Stimulated activated naive CD8-positive, alpha-beta T cell treated with anti-CD3 and anti-CD28 coated beads, Interleukin-15, amount 100 ng/mL, for 72 hours (primary cell): ENCODE data around the gene LHX4.

Source experiments
- ATAC-seq: fragments of 150-1000 bp; cut with Tn5 transposase; 2 replicates; pipeline ENCODE4 v1.10.0; 2021; ENCODE audit warnings: mild to moderate bottlenecking, moderate library complexity
- DNase-seq, 2 donors: peaks; one replicate each; pipeline ENCODE4 v3.0.0; 2021 to 2022
- H3K27ac Mint-ChIP-seq, 2 donors: one replicate each; pipeline ENCODE4 v1.8.0; 2022; ENCODE audit warnings: mild to moderate bottlenecking in 2 of 2, mixed read lengths in 2 of 2, moderate library complexity in 2 of 2
- H3K27me3 Mint-ChIP-seq: one replicate; pipeline ENCODE4 v1.8.0; 2022; ENCODE audit warnings: mixed read lengths
- H3K4me1 Mint-ChIP-seq: one replicate; pipeline ENCODE4 v1.8.0; 2022; ENCODE audit warnings: mild to moderate bottlenecking, mixed read lengths
- H3K4me3 Mint-ChIP-seq, 2 donors: one replicate each; pipeline ENCODE4 v1.8.0; 2022; ENCODE audit warnings: mild to moderate bottlenecking in 2 of 2, mixed read lengths in 2 of 2, moderate library complexity in 1 of 2
- H3K9me3 Mint-ChIP-seq, 2 donors: one replicate each; pipeline ENCODE4 v1.8.0; 2022; ENCODE audit warnings: mixed read lengths in 2 of 2

LHX4 gene

GRCh38 chr1:180299479-180300221, 69.6 kb downstream of the LHX4 start:
- DNase-seq (no peak), ATAC-seq (no peak)
- Mint-ChIP-seq H3K4me3 (no peak overlapping the region), H3K27ac (no peak overlapping the region), H3K4me1 (peaks cover 28% of the 10 kb centered on the region), H3K9me3 (no peaks in the 10 kb centered on the region), H3K27me3 (no peaks in the 10 kb centered on the region)

- Mint-ChIP-seq H3K4me3 (no peak overlapping the region), H3K27ac (no peak overlapping the region), H3K27me3 (no peaks in the 10 kb centered on the region), H3K4me1 (peaks cover 22% of the 10 kb centered on the region), H3K9me3 (peaks cover 0 to 1% of the 10 kb centered on the region in 2 donors)
- peak; percentile 37 for ATAC-seq
- DNase-seq = no peak
Measured at GRCh38 chr1:180301135-180301742, 71.2 kb downstream of the LHX4 start.

- ATAC-seq (no peak), DNase-seq (no peak)
- Mint-ChIP-seq H3K4me1 (no peaks in the 10 kb centered on the region), H3K27me3 (no peaks in the 10 kb centered on the region), H3K27ac (no peak overlapping the region), H3K9me3 (peaks cover 10 to 24% of the 10 kb centered on the region in 2 donors), H3K4me3 (no peak overlapping the region)
Measured at GRCh38 chr1:180309338-180309737, 79.3 kb downstream of the LHX4 start.

GRCh38 chr1:180310095-180310494, 80.0 kb downstream of the LHX4 start:
- Mint-ChIP-seq H3K9me3 (peaks cover 10 to 24% of the 10 kb centered on the region in 2 donors), H3K4me3 (no peak overlapping the region), H3K27ac (peak overlapping the region in 1 of 2 donors; percentile 42), H3K27me3 (no peaks in the 10 kb centered on the region), H3K4me1 (no peaks in the 10 kb centered on the region)
- no peak for ATAC-seq
- no peak for DNase-seq

- DNase-seq (no peak), ATAC-seq (no peak)
- no peak overlapping the region for H3K27ac Mint-ChIP-seq
- no peaks in the 10 kb centered on the region for H3K27me3 Mint-ChIP-seq
- peaks cover 10 to 24% of the 10 kb centered on the region in 2 donors for H3K9me3 Mint-ChIP-seq
- H3K4me1 Mint-ChIP-seq = no peaks in the 10 kb centered on the region
- no peak overlapping the region for H3K4me3 Mint-ChIP-seq
Measured at GRCh38 chr1:180311011-180311730, 81.1 kb downstream of the LHX4 start.

GRCh38 chr1:180312926-180313325, 82.9 kb downstream of the LHX4 start:
- ATAC-seq (no peak), DNase-seq (no peak)
- Mint-ChIP-seq H3K27me3 (no peaks in the 10 kb centered on the region), H3K9me3 (peaks cover 0 to 13% of the 10 kb centered on the region in 2 donors), H3K4me1 (peaks cover 9% of the 10 kb centered on the region), H3K4me3 (no peak overlapping the region), H3K27ac (no peak overlapping the region)

GRCh38 chr1:180327089-180327488, 97.0 kb downstream of the LHX4 start:
- Mint-ChIP-seq H3K27ac (no peak overlapping the region), H3K4me3 (no peak overlapping the region), H3K27me3 (no peaks in the 10 kb centered on the region), H3K4me1 (no peaks in the 10 kb centered on the region), H3K9me3 (peaks cover 10% of the 10 kb centered on the region in 2 donors)
- no peak for ATAC-seq
- no peak for DNase-seq
